GM12892 (cell line): Measurements from ENCODE around the gene ASCL1.

Experiments used
- POLR2A ChIP-seq: IDR thresholded peaks from 2 replicates; pipeline ENCODE4 v1.6.1; 2011; ENCODE audit warnings: low read depth, low read length, control low read depth
- POLR2AphosphoS5 ChIP-seq: IDR thresholded peaks from 2 replicates; pipeline ENCODE4 v1.6.1; 2011; ENCODE audit warnings: low read depth, low read length, control low read depth

DNA sequence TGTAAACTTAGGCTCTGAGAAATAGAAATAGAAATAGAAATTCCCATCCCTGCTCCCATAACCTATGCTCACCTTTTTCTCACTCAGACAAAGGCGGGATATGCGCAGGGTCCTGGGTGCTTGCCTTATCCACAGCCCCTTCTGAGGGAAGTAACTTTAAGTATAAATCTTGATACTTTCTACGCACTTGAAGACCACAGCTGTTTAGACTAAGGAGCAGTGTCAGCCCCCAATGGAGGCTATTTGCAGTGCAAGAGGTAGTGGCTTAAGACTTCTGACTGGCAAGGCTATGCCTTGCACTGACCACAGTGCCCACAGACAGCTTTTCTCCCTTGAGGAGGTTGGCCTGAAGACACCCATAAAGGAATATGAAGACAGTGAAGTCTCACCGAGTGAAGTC, 35.2 kb downstream of the ASCL1 start:
- TF ChIP-seq POLR2A (no peak), POLR2AphosphoS5 (no peak)
